H1 (cell line): Measurements from ENCODE around the gene ADAM23. TPM values are rescaled to one million over a fixed set of nuclear protein-coding genes. Genes with fewer than 3 reads are reported as not detected.

ENCODE experiments used
- CTCF ChIA-PET: fragments of 300-600 bp; sonication (Branson Sonifier 250); formaldehyde crosslinking; loops from one replicate; lab custom pipeline; 2021; ENCODE audit not compliant: partially characterized antibody; lab: Charles Lee
- POLR2A ChIA-PET: fragments of 300-600 bp; sonication (Branson Sonifier 250); formaldehyde crosslinking; loops from one replicate; lab custom pipeline; 2021; ENCODE audit warnings: inconsistent platforms; ENCODE audit not compliant: partially characterized antibody; lab: Charles Lee
- DNase-seq, 2 experiments: peaks; one replicate each; pipeline versions ENCODE4 v3.0.0 to v3.0.0-alpha.2; 2010 to 2022; ENCODE audit warnings: low spot score in 2 of 2, low read depth in 1 of 2, mixed read lengths in 1 of 2
- FAIRE-seq: peaks from 2 replicates; lab custom pipeline; 2011; peaks lifted over from hg19 to GRCh38; lab: Jason Lieb, UNC
- H2AFZ ChIP-seq: 2 replicates; pipeline ENCODE4 v1.8.1; 2012; ENCODE audit warnings: low read length, inconsistent platforms
- H2AK5ac ChIP-seq: 2 replicates; pipeline ENCODE4 v1.6.1; 2013; ENCODE audit warnings: low read depth, low read length
- H2BK120ac ChIP-seq: replicated peaks from 2 replicates; pipeline ENCODE3; 2013; ENCODE audit warnings: low read depth, low read length, inconsistent platforms
- H2BK12ac ChIP-seq: 2 replicates; pipeline ENCODE4 v1.6.1; 2013; ENCODE audit warnings: low read depth, low read length
- H2BK15ac ChIP-seq: 2 replicates; pipeline ENCODE4 v1.6.1; 2013; ENCODE audit warnings: low read length
- H2BK20ac ChIP-seq: 2 replicates; pipeline ENCODE4 v1.6.1; 2013; ENCODE audit warnings: low read length
- H2BK5ac ChIP-seq: 2 replicates; pipeline ENCODE4 v1.6.1; 2013; ENCODE audit warnings: low read depth, low read length
- H3K14ac ChIP-seq: 2 replicates; pipeline ENCODE4 v1.6.1; 2013; ENCODE audit warnings: inconsistent platforms; ENCODE audit not compliant: insufficient read length
- H3K18ac ChIP-seq: 2 replicates; pipeline ENCODE4 v1.6.1; 2013; ENCODE audit warnings: low read length; ENCODE audit errors: extremely low read depth
- H3K23ac ChIP-seq: 2 replicates; pipeline ENCODE4 v1.6.1; 2013; ENCODE audit warnings: inconsistent platforms; ENCODE audit not compliant: insufficient read length
- H3K23me2 ChIP-seq: 2 replicates; pipeline ENCODE4 v1.6.1; 2013; ENCODE audit warnings: low read depth, low read length
- H3K27ac ChIP-seq: 2 replicates; pipeline ENCODE4 v1.6.1; 2011; ENCODE audit warnings: low read depth, low read length, inconsistent platforms
- H3K27me3 ChIP-seq, 4 experiments: replicated peaks in 1 of 4; 1 replicate in 1 of 4; 2 replicates in 3 of 4; pipeline versions ENCODE4 v1.6.1 to v1.8.1; 2011 to 2013; ENCODE audit warnings: low read length in 3 of 4, mild to moderate bottlenecking in 3 of 4, inconsistent platforms in 2 of 4, mixed read lengths in 2 of 4, moderate library complexity in 1 of 4; ENCODE audit not compliant: control insufficient read depth in 3 of 4, insufficient read depth in 3 of 4; ENCODE audit errors: extremely low read depth in 1 of 4
- H3K36me3 ChIP-seq, 4 experiments: 2 replicates each; pipeline versions ENCODE4 v1.6.1 to v1.8.1; 2011 to 2013; ENCODE audit warnings: mild to moderate bottlenecking in 4 of 4, low read length in 3 of 4, moderate library complexity in 2 of 4, control low read depth in 1 of 4, inconsistent platforms in 1 of 4; ENCODE audit not compliant: insufficient read depth in 4 of 4, control insufficient read depth in 2 of 4
- H3K4ac ChIP-seq: replicated peaks from 2 replicates; pipeline ENCODE3; 2013; ENCODE audit warnings: low read length, low read depth, mixed read lengths, inconsistent platforms; ENCODE audit not compliant: insufficient read length
- H3K4me1 ChIP-seq, 4 experiments: replicated peaks in 1 of 4; 1 replicate in 1 of 4; 2 replicates in 3 of 4; pipeline versions ENCODE4 v1.6.1 to v1.8.1; 2011 to 2013; ENCODE audit warnings: low read length in 3 of 4, inconsistent platforms in 2 of 4, mixed read lengths in 1 of 4; ENCODE audit not compliant: insufficient read depth in 4 of 4, control insufficient read depth in 3 of 4
- H3K4me2 ChIP-seq, 2 experiments: 2 replicates each; pipeline versions ENCODE4 v1.6.1 to v1.8.1; 2011 to 2013; ENCODE audit warnings: low read depth in 2 of 2, low read length in 2 of 2, control low read depth in 1 of 2, inconsistent platforms in 1 of 2, mild to moderate bottlenecking in 1 of 2; ENCODE audit not compliant: insufficient read depth in 1 of 2
- H3K4me3 ChIP-seq, 4 experiments: fragments of 200-600, 300-600 bp in 1 of 4; sonication (generic), shearing (Covaris generic), sonication (Bioruptor Twin) in 1 of 4; 2 replicates each; pipeline versions ENCODE4 v1.5.1 to v1.8.1; 2011 to 2016; ENCODE audit warnings: low read length in 4 of 4, low read depth in 3 of 4, control low read depth in 2 of 4, inconsistent platforms in 2 of 4, mild to moderate bottlenecking in 2 of 4, mixed read lengths in 1 of 4, moderate library complexity in 1 of 4; ENCODE audit not compliant: insufficient read depth in 2 of 4; ENCODE audit errors: extremely low read depth in 1 of 4
- H3K56ac ChIP-seq: replicated peaks from 2 replicates; pipeline ENCODE3; 2013; ENCODE audit warnings: low read depth, mild to moderate bottlenecking, mixed read lengths, low read length, inconsistent platforms; ENCODE audit not compliant: insufficient read length
- H3K79me1 ChIP-seq: 2 replicates; pipeline ENCODE4 v1.6.1; 2013; ENCODE audit warnings: low read depth, low read length, control low read depth
- H3K79me2 ChIP-seq, 2 experiments: 2 replicates each; pipeline versions ENCODE4 v1.6.1 to v1.8.1; 2012 to 2013; ENCODE audit warnings: low read length in 2 of 2, mild to moderate bottlenecking in 2 of 2, inconsistent platforms in 1 of 2; ENCODE audit not compliant: insufficient read depth in 2 of 2, control insufficient read depth in 1 of 2
- H3K9ac ChIP-seq, 4 experiments: replicated peaks in 1 of 4; 1 replicate in 1 of 4; 2 replicates in 3 of 4; pipeline versions ENCODE4 v1.6.1 to v1.8.1; 2011 to 2013; ENCODE audit warnings: low read depth in 3 of 4, low read length in 3 of 4, control low read depth in 2 of 4, mild to moderate bottlenecking in 2 of 4, moderate library complexity in 2 of 4, inconsistent platforms in 1 of 4; ENCODE audit errors: extremely low read depth in 1 of 4
- H3K9me3 ChIP-seq, 2 experiments: 2 replicates each; pipeline versions ENCODE4 v1.6.1 to v1.8.1; 2012 to 2013; ENCODE audit warnings: mild to moderate bottlenecking in 2 of 2, moderate library complexity in 2 of 2, control low read depth in 1 of 2, inconsistent platforms in 1 of 2, low read depth in 1 of 2, low read length in 1 of 2, mixed read lengths in 1 of 2; ENCODE audit not compliant: insufficient read depth in 2 of 2
- H4K20me1 ChIP-seq, 2 experiments: replicated peaks in 1 of 2; 2 replicates each; pipeline versions ENCODE3 to v1.8.1; 2011 to 2013; ENCODE audit warnings: inconsistent platforms in 2 of 2, low read length in 2 of 2, mild to moderate bottlenecking in 1 of 2; ENCODE audit not compliant: insufficient read depth in 2 of 2, control insufficient read depth in 1 of 2
- H4K5ac ChIP-seq: 2 replicates; pipeline ENCODE4 v1.6.1; 2013; ENCODE audit warnings: low read length, low read depth, mixed read lengths, inconsistent platforms; ENCODE audit not compliant: insufficient read length
- H4K8ac ChIP-seq: 2 replicates; pipeline ENCODE4 v1.8.0; 2013; ENCODE audit warnings: mild to moderate bottlenecking, moderate library complexity, low read length, inconsistent platforms; ENCODE audit not compliant: insufficient read depth; ENCODE audit errors: extremely low read depth
- H4K91ac ChIP-seq: replicated peaks from 2 replicates; pipeline ENCODE3; 2013; ENCODE audit warnings: low read length, mixed read lengths, inconsistent platforms; ENCODE audit not compliant: insufficient read length
- ATF3 ChIP-seq: IDR thresholded peaks from 2 replicates; pipeline ENCODE4 v1.6.1; 2011; ENCODE audit warnings: low read depth, mild to moderate bottlenecking, low read length; ENCODE audit not compliant: insufficient read depth
- EP300 ChIP-seq, 2 experiments: IDR thresholded peaks; 1 replicate in 1 of 2; 2 replicates in 1 of 2; pipeline ENCODE4 v1.6.1; 2011 to 2012; ENCODE audit warnings: low read depth in 2 of 2, low read length in 2 of 2, mild to moderate bottlenecking in 2 of 2, borderline replicate concordance in 1 of 2, inconsistent platforms in 1 of 2, moderate library complexity in 1 of 2
- EZH2 ChIP-seq: fragments of 200-600 bp; sonication (generic); IDR thresholded peaks from 2 replicates; pipeline ENCODE4 v1.7.1; 2012; ENCODE audit warnings: low read depth, mild to moderate bottlenecking, moderate library complexity, low read length, inconsistent platforms; ENCODE audit not compliant: severe bottlenecking
- FOSL1 ChIP-seq: IDR thresholded peaks from 2 replicates; pipeline ENCODE4 v1.6.1; 2011; ENCODE audit warnings: mild to moderate bottlenecking, low read depth, low read length, moderate library complexity; ENCODE audit not compliant: insufficient read depth
- HDAC6 ChIP-seq: IDR thresholded peaks from one replicate; pipeline ENCODE4 v1.7.1; 2012; ENCODE audit warnings: low read depth, mild to moderate bottlenecking, inconsistent platforms, low read length, moderate library complexity
- NANOG ChIP-seq: IDR thresholded peaks from 2 replicates; pipeline ENCODE4 v1.6.1; 2011; ENCODE audit warnings: low read length, low read depth, mild to moderate bottlenecking, inconsistent platforms; ENCODE audit not compliant: insufficient read depth, poor library complexity, severe bottlenecking
- POU5F1 ChIP-seq: IDR thresholded peaks from 2 replicates; pipeline ENCODE4 v1.6.1; 2011; ENCODE audit warnings: low read depth, mild to moderate bottlenecking, low read length, moderate library complexity
- SP4 ChIP-seq: IDR thresholded peaks from 2 replicates; pipeline ENCODE4 v1.6.1; 2012; ENCODE audit warnings: low read length, inconsistent platforms
- TEAD4 ChIP-seq: IDR thresholded peaks from 2 replicates; pipeline ENCODE4 v1.6.1; 2012; ENCODE audit warnings: low read depth, low read length, inconsistent platforms, mixed read lengths
- YY1 ChIP-seq: IDR thresholded peaks from 2 replicates; pipeline ENCODE4 v1.6.1; 2011; ENCODE audit warnings: low read depth, mild to moderate bottlenecking, low read length
- WGBS, 2 experiments: shearing (Covaris generic) in 1 of 2; methylation state at CpG; one replicate each; pipeline versions ENCODE4 v1.1.6 to v1.1.7; 2013 to 2015; ENCODE audit warnings: low lambda C conversion rate in 2 of 2, mixed read lengths in 2 of 2, inconsistent platforms in 1 of 2, low coverage in 1 of 2, missing lambda C conversion rate in 1 of 2; ENCODE audit not compliant: insufficient replicate concordance in 2 of 2, insufficient coverage in 1 of 2, insufficient read length in 1 of 2; ENCODE audit errors: extremely low coverage in 1 of 2, missing lambda C conversion rate in 1 of 2; 5-methylcytosine and 5-hydroxymethylcytosine counted together
- polyA plus RNA-seq, 7 experiments: library from polyadenylated mRNA; depleted of rRNA in 3 of 7; stranded (reverse) in 5 of 7; unstranded in 2 of 7; fragments of >200 nt in 5 of 7; fragments of 200-250 nt in 2 of 7; gene quantifications; 1 replicate in 5 of 7; 2 replicates in 1 of 7; 4 replicates in 1 of 7; pipeline versions ENCODE4 v1.2.1 to v1.2.3, GENCODE V29; 2011 to 2013; ENCODE audit warnings: missing spikeins in 2 of 7, mixed read lengths in 2 of 7
- total RNA-seq: library from RNA; stranded (reverse); fragmentation: NEBNext Ultra II Directional; extraction: Animal tissue kit (Norgen Biotek cat#: 25700); gene quantifications from 2 replicates; pipeline ENCODE4 v1.2.1, GENCODE V29; 2021

ADAM23 gene
- total and polyA plus RNA-seq, 2 of the 8 experiments (the other 6 are each of a cell fraction or from before 2014, with no cell fraction given) = 9.9 to 20.8 TPM

- Histone ChIP-seq H2BK15ac (no peak overlapping the region), H2BK5ac (no peak overlapping the region), H3K18ac (no peak overlapping the region), H4K8ac (no peak overlapping the region), H3K56ac (no peak overlapping the region), H2AK5ac (no peak overlapping the region), H3K36me3 (no peaks in the 10 kb centered on the region), H3K4me2 (no peak overlapping the region), H3K4ac (no peak overlapping the region), H3K4me1 (no peaks in the 10 kb centered on the region), H2BK20ac (no peak overlapping the region), H3K9me3 (no peaks in the 10 kb centered on the region), H3K23ac (no peak overlapping the region), H2BK12ac (no peak overlapping the region), H3K14ac (no peak overlapping the region), H3K79me1 (no peaks in the 10 kb centered on the region), H3K4me3 (no peak overlapping the region), H3K23me2 (no peaks in the 10 kb centered on the region), H4K91ac (no peak overlapping the region), H4K5ac (no peak overlapping the region), H3K27me3 (no peaks in the 10 kb centered on the region), H3K9ac (no peak overlapping the region), H2AFZ (no peak overlapping the region), H4K20me1 (no peaks in the 10 kb centered on the region), H3K27ac (no peak overlapping the region), H2BK120ac (no peak overlapping the region), H3K79me2 (no peaks in the 10 kb centered on the region)
- no peak for FAIRE-seq
- DNase-seq = no peak
- WGBS, 2 experiments = 81% methylated on average over 3 of the region's 3 CpGs; no CpG with 5 or more reads in 1 of the 2 experiments
- POLR2A ChIA-PET = no interaction called here
- CTCF ChIA-PET = interaction anchor here (0.6 kb wide), 2 partner anchors 178 to 197 kb away, joined by 3 read pairs; no protein-coding TSS in a partner anchor
- TF ChIP-seq EP300 (IDR thresholded peaks at IDR 0.05; ENCODE audit: borderline replicate concordance in 1 of 2, low read depth in 2 of 2, low read length in 2 of 2) = no peak
- TF ChIP-seq SP4 = no peak
- no peak for TF ChIP-seq YY1
- no peak for TF ChIP-seq FOSL1
- no peak for TF ChIP-seq ATF3
- TF ChIP-seq POU5F1 = no peak
- no peak for TF ChIP-seq TEAD4
- TF ChIP-seq EZH2 = no peak
- no peak for TF ChIP-seq HDAC6
- no peak for TF ChIP-seq NANOG
Observed at GRCh38 chr2:206531996-206532543, 88.7 kb downstream of the ADAM23 start.
